OCI-LY1 (cell line): ENCODE measurements around the gene LCOR.

Source experiments
- H2AFZ ChIP-seq: fragments of 200-600 bp; sonication (generic), shearing (Covaris generic); 2 replicates; pipeline ENCODE4 v1.6.0; 2014; ENCODE audit warnings: antibody characterized with exemption, mild to moderate bottlenecking, low read length
- H3F3A ChIP-seq: fragments of 200-600 bp; sonication (generic), shearing (Covaris generic); 2 replicates; pipeline ENCODE4 v1.6.0; 2014; ENCODE audit warnings: mild to moderate bottlenecking, antibody characterized with exemption, low read length, moderate library complexity; ENCODE audit not compliant: insufficient read depth
- H3K27ac ChIP-seq: fragments of 200-600 bp; sonication (generic); 2 replicates; pipeline ENCODE4 v1.5.1; 2014; ENCODE audit warnings: low read length, mixed run types, mild to moderate bottlenecking, low read depth; ENCODE audit not compliant: poor library complexity, severe bottlenecking
- H3K27me3 ChIP-seq: fragments of 200-600 bp; sonication (generic); 2 replicates; pipeline ENCODE4 v1.6.0; 2014; ENCODE audit warnings: antibody characterized with exemption, mild to moderate bottlenecking, low read length, moderate library complexity; ENCODE audit not compliant: insufficient read depth
- H3K36me3 ChIP-seq: fragments of 200-600 bp; sonication (generic); 2 replicates; pipeline ENCODE4 v1.6.1; 2014; ENCODE audit warnings: mild to moderate bottlenecking, antibody characterized with exemption, low read length, moderate library complexity, mixed read lengths; ENCODE audit not compliant: insufficient read depth
- H3K4me1 ChIP-seq: fragments of 200-600 bp; sonication (generic); 2 replicates; pipeline ENCODE4 v1.5.1; 2014; ENCODE audit warnings: mild to moderate bottlenecking, low read length, moderate library complexity; ENCODE audit not compliant: insufficient read depth, severe bottlenecking
- H3K4me2 ChIP-seq: fragments of 200-600 bp; sonication (generic), shearing (Covaris generic); 2 replicates; pipeline ENCODE4 v1.6.1; 2014; ENCODE audit warnings: low read length
- H3K4me3 ChIP-seq: fragments of 200-600 bp; sonication (generic); 2 replicates; pipeline ENCODE4 v1.5.1; 2014; ENCODE audit warnings: low read length, low read depth, mild to moderate bottlenecking, mixed read lengths; ENCODE audit not compliant: poor library complexity, severe bottlenecking
- H3K79me2 ChIP-seq: fragments of 200-600 bp; shearing (Covaris generic); 2 replicates; pipeline ENCODE4 v1.6.1; 2016; ENCODE audit warnings: mixed run types, low read length, mixed read lengths; ENCODE audit not compliant: insufficient read depth
- H3K9ac ChIP-seq: fragments of 200-600 bp; sonication (generic), shearing (Covaris generic); 2 replicates; pipeline ENCODE4 v1.6.1; 2014; ENCODE audit warnings: mild to moderate bottlenecking, low read length, mixed read lengths
- H3K9me2 ChIP-seq: fragments of 200-600 bp; sonication (generic), shearing (Covaris generic); 2 replicates; pipeline ENCODE4 v1.6.1; 2014; ENCODE audit warnings: low read depth, mild to moderate bottlenecking, low read length, mixed read lengths
- H3K9me3 ChIP-seq: fragments of 200-600 bp; shearing (Covaris generic); 2 replicates; pipeline ENCODE4 v1.6.1; 2014; ENCODE audit warnings: low read length, mixed read lengths
- H4K20me1 ChIP-seq: fragments of 200-600 bp; sonication (generic), shearing (Covaris generic); 2 replicates; pipeline ENCODE4 v1.6.0; 2016; ENCODE audit warnings: mild to moderate bottlenecking, low read length; ENCODE audit not compliant: insufficient read depth
- CTCF ChIP-seq: fragments of 200-600 bp; sonication (generic), shearing (Covaris generic); IDR thresholded peaks from 2 replicates; pipeline ENCODE4 v1.5.1; 2017; ENCODE audit warnings: mild to moderate bottlenecking, antibody characterized with exemption, low read length, moderate library complexity, mixed read lengths
- EZH2 ChIP-seq: fragments of 200-600 bp; sonication (generic), shearing (Covaris generic); IDR thresholded peaks from 2 replicates; pipeline ENCODE4 v1.8.0; 2017; ENCODE audit warnings: borderline replicate concordance, mixed run types, mild to moderate bottlenecking, antibody characterized with exemption, low read length, moderate library complexity, mixed read lengths

The LCOR gene

GRCh38 chr10:96913906-96914305 lies 81.8 kb downstream of the LCOR start:
- H3K27me3 ChIP-seq = no peaks in the 10 kb centered on the region
- TF ChIP-seq EZH2 (no peak), CTCF (no peak)
- H2AFZ ChIP-seq = no peak overlapping the region
- H3K4me3 ChIP-seq = no peak overlapping the region
- H3K4me1 ChIP-seq = no peaks in the 10 kb centered on the region
- no peak overlapping the region for H3K4me2 ChIP-seq
- H3K79me2 ChIP-seq = no peaks in the 10 kb centered on the region; the same call in 1 of the 2 replicates
- peaks cover 7% of the 10 kb centered on the region; the same call in 1 of the 2 replicates for H3K36me3 ChIP-seq
- no peak overlapping the region for H3K27ac ChIP-seq
- no peaks in the 10 kb centered on the region for H3K9me3 ChIP-seq
- H3K9me2 ChIP-seq = no peaks in the 10 kb centered on the region
- no peaks in the 10 kb centered on the region for H3F3A ChIP-seq
- H3K9ac ChIP-seq = no peak overlapping the region
- no peaks in the 10 kb centered on the region for H4K20me1 ChIP-seq

- Histone ChIP-seq H3K4me1 (peaks cover 3% of the 10 kb centered on the region), H3K4me2 (no peak overlapping the region), H3K27ac (no peak overlapping the region), H3K4me3 (no peak overlapping the region), H3K79me2 (no peaks in the 10 kb centered on the region), H3K36me3 (peaks cover 10% of the 10 kb centered on the region; the same call in 1 of the 2 replicates), H3K9ac (no peak overlapping the region), H3K27me3 (no peaks in the 10 kb centered on the region), H3F3A (no peaks in the 10 kb centered on the region), H2AFZ (no peak overlapping the region), H3K9me2 (no peaks in the 10 kb centered on the region), H3K9me3 (no peaks in the 10 kb centered on the region), H4K20me1 (no peaks in the 10 kb centered on the region)
- TF ChIP-seq EZH2 (no peak), CTCF (no peak)
These were observed 85.5 kb downstream of the LCOR start for GRCh38 chr10:96917628-96918027.

- H3K36me3 ChIP-seq = peaks cover 10% of the 10 kb centered on the region; the same call in 1 of the 2 replicates
- no peaks in the 10 kb centered on the region for H4K20me1 ChIP-seq
- H3F3A ChIP-seq = no peaks in the 10 kb centered on the region
These were observed 86.3 kb downstream of the LCOR start for GRCh38 chr10:96918214-96919002.

More at GRCh38 chr10:96918214-96919002, 86.3 kb downstream of the LCOR start:
- Histone ChIP-seq H3K27me3 (no peaks in the 10 kb centered on the region), H3K9me3 (no peaks in the 10 kb centered on the region), H3K9me2 (no peaks in the 10 kb centered on the region), H3K4me1 (peaks cover 3% of the 10 kb centered on the region), H3K9ac (no peak overlapping the region), H3K79me2 (no peaks in the 10 kb centered on the region), H3K4me3 (no peak overlapping the region), H3K4me2 (no peak overlapping the region), H3K27ac (no peak overlapping the region), H2AFZ (no peak overlapping the region)
- TF ChIP-seq EZH2 (no peak), CTCF (no peak)
